Measurements from ENCODE around the gene SPHKAP. TPM values are rescaled to one million over a fixed set of nuclear protein-coding genes. Genes with fewer than 3 reads are reported as not detected.
A peak's percentile ranks its signal among the peaks of the same experiment; 100 is the strongest.
"Not testable (repeated sequence)": the region's sequence is repeated elsewhere in the genome, so short reads cannot be mapped to it uniquely, and the experiment has no call there.

The SPHKAP gene, protein sequence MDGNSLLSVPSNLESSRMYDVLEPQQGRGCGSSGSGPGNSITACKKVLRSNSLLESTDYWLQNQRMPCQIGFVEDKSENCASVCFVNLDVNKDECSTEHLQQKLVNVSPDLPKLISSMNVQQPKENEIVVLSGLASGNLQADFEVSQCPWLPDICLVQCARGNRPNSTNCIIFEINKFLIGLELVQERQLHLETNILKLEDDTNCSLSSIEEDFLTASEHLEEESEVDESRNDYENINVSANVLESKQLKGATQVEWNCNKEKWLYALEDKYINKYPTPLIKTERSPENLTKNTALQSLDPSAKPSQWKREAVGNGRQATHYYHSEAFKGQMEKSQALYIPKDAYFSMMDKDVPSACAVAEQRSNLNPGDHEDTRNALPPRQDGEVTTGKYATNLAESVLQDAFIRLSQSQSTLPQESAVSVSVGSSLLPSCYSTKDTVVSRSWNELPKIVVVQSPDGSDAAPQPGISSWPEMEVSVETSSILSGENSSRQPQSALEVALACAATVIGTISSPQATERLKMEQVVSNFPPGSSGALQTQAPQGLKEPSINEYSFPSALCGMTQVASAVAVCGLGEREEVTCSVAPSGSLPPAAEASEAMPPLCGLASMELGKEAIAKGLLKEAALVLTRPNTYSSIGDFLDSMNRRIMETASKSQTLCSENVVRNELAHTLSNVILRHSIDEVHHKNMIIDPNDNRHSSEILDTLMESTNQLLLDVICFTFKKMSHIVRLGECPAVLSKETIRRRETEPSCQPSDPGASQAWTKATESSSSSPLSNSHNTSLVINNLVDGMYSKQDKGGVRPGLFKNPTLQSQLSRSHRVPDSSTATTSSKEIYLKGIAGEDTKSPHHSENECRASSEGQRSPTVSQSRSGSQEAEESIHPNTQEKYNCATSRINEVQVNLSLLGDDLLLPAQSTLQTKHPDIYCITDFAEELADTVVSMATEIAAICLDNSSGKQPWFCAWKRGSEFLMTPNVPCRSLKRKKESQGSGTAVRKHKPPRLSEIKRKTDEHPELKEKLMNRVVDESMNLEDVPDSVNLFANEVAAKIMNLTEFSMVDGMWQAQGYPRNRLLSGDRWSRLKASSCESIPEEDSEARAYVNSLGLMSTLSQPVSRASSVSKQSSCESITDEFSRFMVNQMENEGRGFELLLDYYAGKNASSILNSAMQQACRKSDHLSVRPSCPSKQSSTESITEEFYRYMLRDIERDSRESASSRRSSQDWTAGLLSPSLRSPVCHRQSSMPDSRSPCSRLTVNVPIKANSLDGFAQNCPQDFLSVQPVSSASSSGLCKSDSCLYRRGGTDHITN (N-terminal part only)
- 74.7 and 146 TPM in 2 replicates for total RNA-seq
- polyA plus RNA-seq: 33.1 and 77.1 TPM in 2 replicates

DNA sequence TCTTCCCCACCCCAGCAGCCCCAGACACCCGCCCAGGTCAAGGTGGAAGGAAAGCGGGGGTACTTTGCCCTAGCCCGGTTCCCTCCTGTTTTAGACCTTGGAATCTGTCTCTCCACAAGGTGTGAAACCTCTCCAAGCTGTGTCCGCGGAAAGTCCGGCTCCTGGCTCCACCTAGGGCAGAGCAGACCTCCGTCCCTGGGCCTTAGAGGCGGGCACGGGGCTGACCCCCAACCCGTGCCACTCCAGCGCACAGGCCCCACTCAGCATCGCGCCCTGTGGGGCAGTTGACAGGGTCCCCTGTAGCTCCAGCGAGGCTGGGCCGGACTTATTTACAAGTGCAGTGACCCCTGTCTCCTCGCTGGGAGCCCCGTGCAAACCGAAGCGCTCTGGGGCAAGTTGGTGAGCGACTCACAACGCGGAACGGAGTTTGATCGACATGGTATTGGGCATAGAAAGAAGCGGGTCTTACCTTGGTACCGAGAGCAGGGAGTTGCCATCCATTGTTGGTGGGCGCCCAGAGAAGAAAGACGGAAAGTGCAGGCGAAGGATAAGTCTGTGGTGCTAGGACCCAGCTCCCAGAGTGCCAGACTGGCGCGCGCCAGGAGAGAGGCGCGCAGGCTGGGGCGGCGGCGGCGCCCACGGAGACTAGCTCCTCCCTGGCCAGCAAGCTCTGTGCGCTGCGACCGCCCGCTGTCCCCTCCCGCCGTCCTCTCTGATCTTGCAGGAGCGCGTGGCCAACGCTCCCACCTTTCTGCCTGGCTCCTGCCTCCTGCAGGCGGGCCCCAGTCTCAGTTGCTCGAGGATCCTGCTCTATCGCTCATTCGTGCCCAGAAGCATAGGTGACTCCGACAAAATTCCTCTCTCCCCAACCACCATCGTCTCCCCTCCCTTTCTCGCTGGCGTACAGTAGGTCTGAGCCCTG lies at the start of gene SPHKAP:
Gene SPHKAP (minus strand): TSS at position 590 of the 922 bp plus-strand sequence. CDS start 89 bp downstream, at position 501.
- no peaks in the 10 kb centered on the region for H3K9me3 ChIP-seq (ENCODE audit: low read depth)
- H3K27ac ChIP-seq: no peak within 1 kb of the TSS
- H3K4me3 ChIP-seq: peak within 1 kb of the TSS; percentile 96
- H3K36me3 ChIP-seq: no peaks in the 10 kb centered on the region
- no peak for TF ChIP-seq CTCF (IDR thresholded peaks at IDR 0.05; ENCODE audit: low read depth, low read length)
- H3K27me3 ChIP-seq: peaks cover 18% of the 10 kb centered on the region
- DNase-seq (ENCODE audit: low read depth in 1 of 2, low spot score in 1 of 2): peak in 1 of 2 donors; percentile 78
- H3K4me1 ChIP-seq (ENCODE audit: low read depth): peaks cover 17% of the 10 kb centered on the region

DNA sequence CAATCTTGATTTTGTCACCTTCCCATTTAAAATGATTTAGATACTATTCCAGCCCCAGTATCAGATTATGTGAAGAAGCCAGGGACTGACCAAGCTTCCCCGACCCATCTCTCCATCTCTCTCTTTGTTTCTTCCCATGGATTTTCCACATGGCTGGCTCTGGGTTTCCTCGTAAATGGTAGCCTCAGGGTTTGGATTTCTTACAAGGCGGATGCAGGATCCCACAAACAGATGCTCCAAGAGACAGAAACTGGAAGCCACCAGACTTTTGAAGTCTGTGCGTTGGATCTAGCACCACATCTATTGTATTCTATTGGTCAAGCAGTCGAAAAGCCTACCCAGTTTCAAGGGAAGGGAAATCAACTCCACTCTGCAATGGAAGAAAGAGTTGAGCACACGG lies 46.0 kb upstream of the SPHKAP start:
- H3K4me3 ChIP-seq: no peak overlapping the region
- H3K27me3 ChIP-seq: no peaks in the 10 kb centered on the region
- H3K9me3 ChIP-seq (ENCODE audit: low read depth): no peaks in the 10 kb centered on the region
- no peak overlapping the region for H3K27ac ChIP-seq
- DNase-seq (ENCODE audit: low read depth in 1 of 2, low spot score in 1 of 2): no peak
- TF ChIP-seq CTCF (IDR thresholded peaks at IDR 0.05; ENCODE audit: low read depth, low read length): no peak
- H3K4me1 ChIP-seq (ENCODE audit: low read depth): no peaks in the 10 kb centered on the region
- no peaks in the 10 kb centered on the region for H3K36me3 ChIP-seq

DNA sequence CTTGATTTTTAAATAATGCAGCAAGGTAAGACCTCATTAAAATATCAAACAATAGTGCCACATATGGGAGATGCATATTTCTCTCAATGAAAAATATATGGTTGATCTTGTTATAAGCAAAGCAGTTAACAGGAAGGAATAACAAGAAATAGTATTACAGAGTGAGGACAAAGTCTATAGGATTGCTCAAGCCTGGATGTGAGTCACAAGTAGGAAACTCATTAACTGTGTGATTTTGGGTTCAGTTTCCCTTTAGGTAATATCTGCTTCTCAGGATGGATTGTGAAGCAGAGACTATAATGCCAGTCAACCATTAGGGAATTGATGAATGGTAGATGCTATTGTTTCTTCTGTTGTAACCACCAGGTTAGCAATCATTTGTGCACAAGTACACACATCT lies 42.9 kb upstream of the SPHKAP start:
- TF ChIP-seq CTCF (IDR thresholded peaks at IDR 0.05; ENCODE audit: low read depth, low read length): no peak
- Histone ChIP-seq H3K27me3 (no peaks in the 10 kb centered on the region), H3K9me3 (ENCODE audit: low read depth) (no peaks in the 10 kb centered on the region), H3K4me3 (no peak overlapping the region), H3K36me3 (no peaks in the 10 kb centered on the region), H3K4me1 (ENCODE audit: low read depth) (no peaks in the 10 kb centered on the region), H3K27ac (no peak overlapping the region)
- no peak for DNase-seq (ENCODE audit: low read depth in 1 of 2, low spot score in 1 of 2)

- DNase-seq (ENCODE audit: low read depth in 1 of 2, low spot score in 1 of 2); H3K36me3 ChIP-seq; H3K27me3 ChIP-seq; H3K4me1 ChIP-seq (ENCODE audit: low read depth); H3K27ac ChIP-seq; H3K4me3 ChIP-seq; H3K9me3 ChIP-seq (ENCODE audit: low read depth): not testable (repeated sequence)
These were observed 37.1 kb upstream of the SPHKAP start for GRCh38 chr2:228218593-228218992.

GRCh38 chr2:228197504-228197903 lies 16.0 kb upstream of the SPHKAP start:
- Histone ChIP-seq H3K4me1 (ENCODE audit: low read depth) (peaks cover 7% of the 10 kb centered on the region), H3K27me3 (no peaks in the 10 kb centered on the region), H3K4me3 (no peak overlapping the region), H3K9me3 (ENCODE audit: low read depth) (no peaks in the 10 kb centered on the region), H3K36me3 (no peaks in the 10 kb centered on the region), H3K27ac (no peak overlapping the region)
- TF ChIP-seq CTCF (IDR thresholded peaks at IDR 0.05; ENCODE audit: low read depth, low read length): no peak
- no peak for DNase-seq (ENCODE audit: low read depth in 1 of 2, low spot score in 1 of 2)
